ENCODE measurements around the gene ANKFN1.

DNA sequence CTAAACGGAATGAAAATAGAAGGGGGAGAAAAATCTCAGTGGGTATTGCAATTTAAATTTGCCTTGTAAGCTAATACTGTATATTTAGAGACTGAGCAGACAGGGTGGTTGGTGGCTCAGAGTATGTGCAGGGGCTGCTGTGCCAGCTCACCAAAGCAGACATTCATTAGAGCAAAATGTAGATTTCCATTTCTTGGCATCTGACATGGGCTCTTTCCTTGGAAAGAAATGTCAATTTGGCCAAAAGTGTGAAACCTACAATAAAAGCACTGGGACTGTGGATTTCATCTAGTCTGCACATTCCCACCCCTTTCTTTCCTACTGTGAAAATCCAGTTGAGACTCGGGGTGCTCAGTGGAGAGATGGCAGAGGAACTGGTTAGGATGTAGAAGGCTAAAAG, 295.1 kb downstream of the ANKFN1 start:
- TF ChIP-seq CTCF (IDR thresholded peaks at IDR 0.05) (no peak), ZFX (IDR thresholded peaks at IDR 0.05; ENCODE audit: borderline replicate concordance) (no peak)

Measured in 22Rv1 (cell line).